Stomach (tissue), 9 donors: Measurements from ENCODE around the gene UCK2. TPM values are rescaled to one million over a fixed set of nuclear protein-coding genes. Genes with fewer than 3 reads are reported as not detected.

ENCODE experiments used
- DNase-seq, 2 donors: peaks; one replicate each; pipeline versions ENCODE4 v3.0.0 to v3.0.0-alpha.2; 2013 to 2019
- H3K27ac ChIP-seq, 5 donors: fragments of 200-600 bp in 4 of 5; sonication (generic) in 4 of 5; one replicate each; pipeline ENCODE4 v1.5.1; 2013 to 2019; ENCODE audit warnings: mild to moderate bottlenecking in 1 of 5, moderate library complexity in 1 of 5
- H3K27me3 ChIP-seq, 3 donors: fragments of 200-600 bp; sonication (generic); one replicate each; pipeline ENCODE4 v1.5.1; 2017 to 2019; ENCODE audit warnings: mixed run types in 1 of 3
- H3K36me3 ChIP-seq, 4 donors: fragments of 200-600 bp; sonication (generic); 1 replicate in 3 of 4; 2 replicates in 1 of 4; pipeline ENCODE4 v1.5.1; 2016 to 2019
- H3K4me1 ChIP-seq, 4 donors: fragments of 200-600 bp; sonication (generic); one replicate each; pipeline ENCODE4 v1.5.1; 2016 to 2019
- H3K4me3 ChIP-seq, 4 donors: fragments of 200-600 bp; sonication (generic) in 3 of 4; one replicate each; pipeline ENCODE4 v1.5.1; 2016 to 2019; ENCODE audit warnings: mild to moderate bottlenecking in 1 of 4
- H3K9me3 ChIP-seq, 4 donors: fragments of 200-600 bp; sonication (generic); one replicate each; pipeline ENCODE4 v1.5.1; 2016 to 2019
- EP300 ChIP-seq: sonication (generic); formaldehyde crosslinking; IDR thresholded peaks from one replicate; pipeline ENCODE4 v1.6.1; 2017; ENCODE audit warnings: antibody characterized with exemption
- POLR2A ChIP-seq, 4 donors: fragments of 450-650 bp; IDR thresholded peaks; one replicate each; pipeline ENCODE4 v1.6.1; 2016; ENCODE audit warnings: antibody characterized with exemption in 4 of 4, control low read depth in 2 of 4, mild to moderate bottlenecking in 1 of 4, moderate library complexity in 1 of 4
- POLR2AphosphoS5 ChIP-seq, 3 donors: sonication (generic); formaldehyde crosslinking; IDR thresholded peaks; one replicate each; pipeline ENCODE4 v1.6.1; 2016; ENCODE audit warnings: antibody characterized with exemption in 3 of 3
- WGBS, 5 donors: extraction: QIAGEN DNeasy Blood & Tissue Kit in 3 of 5; methylation state at CpG; one replicate each; pipeline versions ENCODE4 v1.1.5 to v1.1.7; 2013 to 2018; 5-methylcytosine and 5-hydroxymethylcytosine counted together
- intact Hi-C: fragments of 100-400 bp; cut with DNase I; formaldehyde crosslinking; loops from one replicate; pipeline ENCODE4 v1.15.1; 2023; ENCODE audit warnings: low total_unique reads
- polyA plus RNA-seq, 3 donors: library from polyadenylated mRNA; stranded (reverse); fragments of 200-250 nt; gene quantifications; one replicate each; pipeline ENCODE4 v1.2.3, GENCODE V29; 2013
- total RNA-seq, 5 donors: library from RNA; depleted of rRNA; stranded (reverse); fragments of >200 nt; gene quantifications; one replicate each; pipeline versions ENCODE4 v1.1.0 to v1.2.3, GENCODE V29; 2014 to 2016
- TF ChIP-seq, protein P1 (sequence below), 7 experiments: fragments of 450-650 bp in 4 of 7; fragments of 200-600 bp in 3 of 7; sonication (generic) in 3 of 7; IDR thresholded peaks; one replicate each; pipeline ENCODE4 v1.5.1; 2016 to 2019; ENCODE audit warnings: antibody characterized with exemption in 7 of 7, control low read depth in 2 of 7, mild to moderate bottlenecking in 1 of 7
- donor health status: healthy with polysubstance abuse.
- donor health status: Bipolar disorder and iron deficiency.
- donor health status: healthy.

UCK2 gene
- total and polyA plus RNA-seq, 8 donors, result 12.3 to 72.8 (median 30.3) TPM

DNA sequence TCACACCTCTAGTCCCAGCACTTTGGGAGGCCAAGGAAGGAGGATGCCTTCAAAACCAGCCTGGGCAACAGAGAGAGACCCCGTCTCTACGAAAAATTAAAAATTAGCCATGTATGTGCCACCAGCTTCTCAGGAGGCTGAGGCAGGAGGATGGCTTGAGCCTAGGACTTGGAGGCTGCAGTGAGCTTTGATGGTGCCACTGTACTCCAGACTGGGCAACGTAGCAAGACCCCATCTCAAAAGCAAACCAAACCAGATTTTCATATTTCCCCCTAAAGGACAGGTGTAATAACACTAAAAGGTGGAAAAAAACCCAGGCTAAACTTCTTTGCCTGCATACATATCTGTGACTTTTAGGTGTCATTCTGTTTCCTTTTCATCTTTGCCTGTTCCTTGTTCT is 3.7 kb downstream of the UCK2 start:
- DNase-seq, result no peak
- no peak for TF ChIP-seq EP300
- TF ChIP-seq POLR2AphosphoS5 (IDR thresholded peaks at IDR 0.05), result no peak
- TF ChIP-seq, protein P1, sequence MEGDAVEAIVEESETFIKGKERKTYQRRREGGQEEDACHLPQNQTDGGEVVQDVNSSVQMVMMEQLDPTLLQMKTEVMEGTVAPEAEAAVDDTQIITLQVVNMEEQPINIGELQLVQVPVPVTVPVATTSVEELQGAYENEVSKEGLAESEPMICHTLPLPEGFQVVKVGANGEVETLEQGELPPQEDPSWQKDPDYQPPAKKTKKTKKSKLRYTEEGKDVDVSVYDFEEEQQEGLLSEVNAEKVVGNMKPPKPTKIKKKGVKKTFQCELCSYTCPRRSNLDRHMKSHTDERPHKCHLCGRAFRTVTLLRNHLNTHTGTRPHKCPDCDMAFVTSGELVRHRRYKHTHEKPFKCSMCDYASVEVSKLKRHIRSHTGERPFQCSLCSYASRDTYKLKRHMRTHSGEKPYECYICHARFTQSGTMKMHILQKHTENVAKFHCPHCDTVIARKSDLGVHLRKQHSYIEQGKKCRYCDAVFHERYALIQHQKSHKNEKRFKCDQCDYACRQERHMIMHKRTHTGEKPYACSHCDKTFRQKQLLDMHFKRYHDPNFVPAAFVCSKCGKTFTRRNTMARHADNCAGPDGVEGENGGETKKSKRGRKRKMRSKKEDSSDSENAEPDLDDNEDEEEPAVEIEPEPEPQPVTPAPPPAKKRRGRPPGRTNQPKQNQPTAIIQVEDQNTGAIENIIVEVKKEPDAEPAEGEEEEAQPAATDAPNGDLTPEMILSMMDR (IDR thresholded peaks at IDR 0.05), result no peak
- intact Hi-C loops, result no loop called here
- Histone ChIP-seq H3K9me3 (no peaks in the 10 kb centered on the region), H3K4me1 (peaks cover 16 to 41% (median 29%) of the 10 kb centered on the region in 4 donors), H3K27me3 (no peaks in the 10 kb centered on the region), H3K27ac (no peak overlapping the region), H3K4me3 (no peak overlapping the region), H3K36me3 (no peaks in the 10 kb centered on the region)
- 95 to 100% (median 98%) methylated on average over 3 of the region's 3 CpGs for WGBS, 5 donors

DNA sequence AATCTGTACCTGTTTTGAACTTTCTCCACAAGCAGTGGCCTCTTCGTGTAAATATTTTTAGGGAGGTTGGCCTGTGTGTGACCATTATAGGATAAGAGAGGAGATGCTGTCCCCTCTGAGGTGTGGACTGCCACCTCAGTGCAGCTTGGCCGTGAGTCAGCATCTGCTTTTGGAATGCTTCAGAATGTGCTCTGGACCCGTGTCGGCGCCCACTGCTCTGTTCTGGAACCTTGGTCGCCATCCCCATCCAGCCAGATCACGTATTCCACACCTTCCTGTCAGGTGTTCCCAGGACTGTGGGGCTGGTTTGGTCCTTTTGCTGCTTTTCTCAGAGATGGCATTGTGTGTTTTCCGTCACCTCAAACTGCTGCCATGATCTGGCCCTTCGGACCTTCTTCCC is 5.5 kb downstream of the UCK2 start:
- WGBS, 5 donors, result 55 to 73% (median 56%) methylated on average over 9 of the region's 9 CpGs
- no peak for DNase-seq
- intact Hi-C loops, result no loop called here

DNA sequence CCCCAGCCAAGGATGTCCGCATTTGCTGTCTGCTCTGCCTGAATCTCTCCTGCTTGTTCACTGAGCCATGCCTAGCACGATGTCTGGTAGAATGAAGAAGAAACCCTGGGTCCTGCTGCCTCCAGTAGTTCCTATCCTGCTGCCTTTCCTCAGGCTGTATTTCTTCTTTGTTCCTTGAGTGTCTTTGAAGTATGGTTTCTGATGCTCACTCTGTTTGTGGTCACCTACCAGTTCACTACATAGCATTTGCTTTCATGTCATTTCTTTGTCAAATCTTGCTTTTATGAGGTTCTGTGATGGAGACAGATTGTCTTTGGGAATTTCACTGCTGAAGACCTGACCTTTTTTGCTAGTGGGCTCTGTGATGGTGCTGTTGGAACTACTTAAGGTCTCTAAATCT is 5.9 kb downstream of the UCK2 start:
- H3K4me1 ChIP-seq, result peaks cover 20 to 52% (median 39%) of the 10 kb centered on the region in 4 donors
- no peaks in the 10 kb centered on the region for H3K36me3 ChIP-seq
- WGBS, 5 donors, result 46 to 71% (median 70%) methylated on average over 2 of the region's 2 CpGs

More for the DNA sequence above, 5.5 kb downstream of the UCK2 start:
- no peaks in the 10 kb centered on the region for H3K36me3 ChIP-seq
- H3K27me3 ChIP-seq, result no peaks in the 10 kb centered on the region
- H3K4me1 ChIP-seq, result peaks cover 15 to 49% (median 36%) of the 10 kb centered on the region in 4 donors
- no peaks in the 10 kb centered on the region for H3K9me3 ChIP-seq
- H3K27ac ChIP-seq, result no peak overlapping the region
- no peak overlapping the region for H3K4me3 ChIP-seq
- TF ChIP-seq POLR2A (IDR thresholded peaks at IDR 0.05) (no peak), EP300 (no peak), POLR2AphosphoS5 (IDR thresholded peaks at IDR 0.05) (no peak)
- TF ChIP-seq, protein P1 (IDR thresholded peaks at IDR 0.05), result no peak

DNA sequence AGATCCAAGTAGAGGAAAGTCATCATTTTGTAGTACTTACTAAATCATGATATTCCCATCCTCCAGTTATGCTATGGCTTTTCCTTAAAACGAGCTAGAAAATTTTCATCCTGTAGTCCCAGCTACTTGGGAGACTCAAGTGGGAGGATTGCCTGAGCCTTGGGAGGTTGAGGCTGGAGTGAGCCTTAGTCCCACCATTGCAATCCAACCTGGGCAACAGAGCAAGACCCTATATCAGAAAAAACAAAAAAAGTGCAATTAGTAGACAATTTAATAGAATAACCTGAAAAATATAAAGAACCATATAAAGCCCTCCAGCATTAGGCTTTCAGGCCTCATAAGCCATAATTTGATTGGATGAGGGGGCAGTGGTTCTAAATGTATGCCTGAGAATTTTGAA is 6.8 kb downstream of the UCK2 start:
- 85 to 90% (median 88%) methylated on average over 1 of the region's 1 CpG for WGBS, 5 donors
- intact Hi-C loops, result no loop called here
- Histone ChIP-seq H3K27me3 (no peaks in the 10 kb centered on the region), H3K27ac (no peak overlapping the region), H3K9me3 (no peaks in the 10 kb centered on the region), H3K4me3 (no peak overlapping the region), H3K4me1 (peaks cover 18 to 49% (median 39%) of the 10 kb centered on the region in 4 donors), H3K36me3 (no peaks in the 10 kb centered on the region)
- DNase-seq, result no peak
- TF ChIP-seq EP300 (no peak), POLR2A (IDR thresholded peaks at IDR 0.05) (no peak)
- TF ChIP-seq, protein P1 (IDR thresholded peaks at IDR 0.05), result no peak

More for the DNA sequence above, 5.9 kb downstream of the UCK2 start:
- Histone ChIP-seq H3K9me3 (no peaks in the 10 kb centered on the region), H3K4me3 (no peak overlapping the region), H3K27ac (no peak overlapping the region), H3K27me3 (no peaks in the 10 kb centered on the region)
- no peak for TF ChIP-seq POLR2A (IDR thresholded peaks at IDR 0.05)
- no peak for TF ChIP-seq POLR2AphosphoS5 (IDR thresholded peaks at IDR 0.05)
- no peak for TF ChIP-seq EP300
- TF ChIP-seq, protein P1 (IDR thresholded peaks at IDR 0.05), result no peak
- DNase-seq, result no peak
- intact Hi-C loops, result no loop called here
